ENCODE results near the gene HHIP.

GRCh38 chr4:144699565-144699964 lies 53.6 kb downstream of the HHIP start:
- TF ChIP-seq EZH2 (IDR thresholded peaks at IDR 0.05; ENCODE audit: borderline replicate concordance, low read length) (no peak), CTCF (IDR thresholded peaks at IDR 0.05; ENCODE audit: low read length) (no peak)
